Measurements from ENCODE around the gene NFKBIE. TPM values are rescaled to one million over a fixed set of nuclear protein-coding genes. Genes with fewer than 3 reads are reported as not detected.

The NFKBIE gene
- total and polyA plus RNA-seq, 2 experiments from 2014 or later = 14.6 to 25.9 TPM

DNA sequence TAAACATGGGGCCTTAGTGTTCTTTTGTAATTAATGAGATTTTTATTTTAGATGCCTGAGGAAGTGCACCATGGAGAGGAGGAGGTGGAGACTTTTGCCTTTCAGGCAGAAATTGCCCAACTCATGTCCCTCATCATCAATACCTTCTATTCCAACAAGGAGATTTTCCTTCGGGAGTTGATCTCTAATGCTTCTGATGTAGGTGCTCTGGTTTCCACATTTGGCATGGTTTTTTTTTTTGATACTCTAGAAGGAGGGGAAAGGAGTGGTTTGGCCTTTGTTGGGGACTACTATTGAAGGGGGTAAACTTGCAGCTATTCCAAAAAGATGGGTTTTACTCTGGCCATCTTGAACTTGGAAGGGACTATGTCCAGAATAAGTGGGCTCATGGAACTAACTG, 16.8 kb downstream of the NFKBIE start:
- H3F3A ChIP-seq (replicated peaks; ENCODE audit: low read depth) = peaks cover 74% of the 10 kb centered on the region
- no peaks in the 10 kb centered on the region for H3K9me2 ChIP-seq (ENCODE audit: insufficient read depth)
- Mint-ChIP-seq H3K36me3 (ENCODE audit: low read depth) (peaks cover 67% of the 10 kb centered on the region), H3K9me3 (peaks cover 13% of the 10 kb centered on the region), H3K4me1 (peaks cover 50% of the 10 kb centered on the region), H3K27ac (peak overlapping the region; percentile 100), H3K4me3 (peak overlapping the region; percentile 100), H3K27me3 (ENCODE audit: insufficient read depth, low read depth, poor library complexity) (peaks cover 73% of the 10 kb centered on the region)
- TF ChIP-seq, protein P1, sequence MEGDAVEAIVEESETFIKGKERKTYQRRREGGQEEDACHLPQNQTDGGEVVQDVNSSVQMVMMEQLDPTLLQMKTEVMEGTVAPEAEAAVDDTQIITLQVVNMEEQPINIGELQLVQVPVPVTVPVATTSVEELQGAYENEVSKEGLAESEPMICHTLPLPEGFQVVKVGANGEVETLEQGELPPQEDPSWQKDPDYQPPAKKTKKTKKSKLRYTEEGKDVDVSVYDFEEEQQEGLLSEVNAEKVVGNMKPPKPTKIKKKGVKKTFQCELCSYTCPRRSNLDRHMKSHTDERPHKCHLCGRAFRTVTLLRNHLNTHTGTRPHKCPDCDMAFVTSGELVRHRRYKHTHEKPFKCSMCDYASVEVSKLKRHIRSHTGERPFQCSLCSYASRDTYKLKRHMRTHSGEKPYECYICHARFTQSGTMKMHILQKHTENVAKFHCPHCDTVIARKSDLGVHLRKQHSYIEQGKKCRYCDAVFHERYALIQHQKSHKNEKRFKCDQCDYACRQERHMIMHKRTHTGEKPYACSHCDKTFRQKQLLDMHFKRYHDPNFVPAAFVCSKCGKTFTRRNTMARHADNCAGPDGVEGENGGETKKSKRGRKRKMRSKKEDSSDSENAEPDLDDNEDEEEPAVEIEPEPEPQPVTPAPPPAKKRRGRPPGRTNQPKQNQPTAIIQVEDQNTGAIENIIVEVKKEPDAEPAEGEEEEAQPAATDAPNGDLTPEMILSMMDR (conservative IDR thresholded peaks at IDR 0.05; ENCODE audit: low read depth in 2 of 2) = no peak
- no peak for TF ChIP-seq NANOG (IDR thresholded peaks at IDR 0.05; ENCODE audit: borderline replicate concordance)
- peak overlapping the region; percentile 99 for H3K27ac ChIP-seq (ENCODE audit: low read depth)
- ATAC-seq = no peak
- no peak overlapping the region for H2AFZ ChIP-seq
- peaks cover 56% of the 10 kb centered on the region for H4K20me1 ChIP-seq (replicated peaks; ENCODE audit: insufficient read depth)
- H3K4me1 ChIP-seq (ENCODE audit: insufficient read depth) = peaks cover 33% of the 10 kb centered on the region
- peak overlapping the region; percentile 90 for H3K4me2 ChIP-seq
- H3K27me3 ChIP-seq (ENCODE audit: insufficient read depth) = no peaks in the 10 kb centered on the region
- no peak for DNase-seq (ENCODE audit: low spot score)
- H3K4me3 ChIP-seq = peak overlapping the region; percentile 100
- peaks cover 54% of the 10 kb centered on the region for H3K79me2 ChIP-seq (replicated peaks; ENCODE audit: insufficient read depth)
- peaks cover 56% of the 10 kb centered on the region for H3K36me3 ChIP-seq (ENCODE audit: insufficient read depth)

DNA sequence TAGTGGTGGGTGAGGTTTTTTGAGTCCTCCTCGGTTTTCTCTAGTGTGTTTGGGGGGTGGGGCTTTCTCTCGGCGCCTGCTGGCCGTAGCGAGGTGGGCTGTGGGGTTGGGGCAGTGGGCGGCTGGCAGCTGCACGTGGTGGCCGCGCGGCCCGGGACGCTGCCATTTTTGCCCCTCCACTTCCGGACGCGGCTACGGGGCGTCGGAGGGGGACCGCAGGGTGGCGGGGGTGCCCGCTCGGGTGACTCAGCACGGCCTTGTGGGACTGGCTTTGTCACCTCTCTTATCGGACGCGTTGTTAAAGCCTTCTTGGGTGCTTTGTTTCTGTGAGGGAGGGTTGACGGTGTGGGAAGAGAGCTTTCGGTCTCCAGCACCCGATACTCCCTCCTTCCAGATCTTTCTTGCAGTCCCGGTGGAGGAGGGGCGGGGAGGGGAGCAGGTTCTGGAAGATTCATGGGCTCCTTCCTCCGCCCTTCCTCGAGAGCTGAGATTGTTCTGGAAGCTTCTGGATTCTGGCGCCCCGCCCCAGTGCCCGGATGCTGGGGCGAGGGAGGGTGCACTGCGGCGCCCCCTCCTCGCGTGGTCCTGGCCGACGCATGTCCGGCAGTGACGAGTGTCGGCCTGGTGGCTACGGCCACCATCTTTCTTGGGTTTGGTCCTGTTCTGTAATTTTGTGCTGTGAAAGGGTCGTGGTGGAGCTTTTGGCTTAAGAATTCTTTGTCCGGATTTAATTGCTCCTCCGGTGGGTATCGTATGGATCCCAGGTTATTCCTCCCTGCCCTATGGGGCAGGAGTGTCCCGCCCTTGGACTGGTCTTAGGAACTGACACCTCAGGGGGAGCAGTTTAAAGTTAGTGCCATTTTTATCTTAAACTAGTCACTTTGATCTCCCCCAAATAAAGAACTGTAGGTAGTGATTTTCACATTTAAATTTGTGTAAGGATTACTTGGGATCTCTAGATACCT, 17.7 kb downstream of the NFKBIE start:
- TF ChIP-seq EZH2 (IDR thresholded peaks at IDR 0.05; ENCODE audit: low read depth, unreplicated experiment) = no peak
- peak; percentile 5; the same call in 1 of the 2 replicates for TF ChIP-seq POLR2AphosphoS5 (IDR thresholded peaks at IDR 0.05; ENCODE audit: low read depth)
- TF ChIP-seq CREB1 (CRISPR knock-in tag; IDR thresholded peaks at IDR 0.05; ENCODE audit: low read depth) = peak; percentile 36; the same call in 1 of the 2 replicates
- no peak for TF ChIP-seq NANOG (IDR thresholded peaks at IDR 0.05; ENCODE audit: borderline replicate concordance)
- TF ChIP-seq EZH2phosphoT487 (IDR thresholded peaks at IDR 0.05; ENCODE audit: unreplicated experiment) = no peak
- TF ChIP-seq, protein P2, sequence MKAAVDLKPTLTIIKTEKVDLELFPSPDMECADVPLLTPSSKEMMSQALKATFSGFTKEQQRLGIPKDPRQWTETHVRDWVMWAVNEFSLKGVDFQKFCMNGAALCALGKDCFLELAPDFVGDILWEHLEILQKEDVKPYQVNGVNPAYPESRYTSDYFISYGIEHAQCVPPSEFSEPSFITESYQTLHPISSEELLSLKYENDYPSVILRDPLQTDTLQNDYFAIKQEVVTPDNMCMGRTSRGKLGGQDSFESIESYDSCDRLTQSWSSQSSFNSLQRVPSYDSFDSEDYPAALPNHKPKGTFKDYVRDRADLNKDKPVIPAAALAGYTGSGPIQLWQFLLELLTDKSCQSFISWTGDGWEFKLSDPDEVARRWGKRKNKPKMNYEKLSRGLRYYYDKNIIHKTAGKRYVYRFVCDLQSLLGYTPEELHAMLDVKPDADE (IDR thresholded peaks at IDR 0.05) = no peak; the same call in 1 of the 2 replicates
- no peak for TF ChIP-seq ZNF114 (CRISPR knock-in tag; IDR thresholded peaks at IDR 0.05)
- Histone ChIP-seq H3K4me2 (peak overlapping the region; percentile 90), H3K27ac (ENCODE audit: low read depth) (peak overlapping the region; percentile 99), H3K9me2 (ENCODE audit: insufficient read depth) (no peaks in the 10 kb centered on the region), H3F3A (replicated peaks; ENCODE audit: low read depth) (peaks cover 64% of the 10 kb centered on the region), H2AFZ (no peak overlapping the region), H3K4me1 (ENCODE audit: insufficient read depth) (peaks cover 33% of the 10 kb centered on the region), H3K79me2 (replicated peaks; ENCODE audit: insufficient read depth) (peaks cover 54% of the 10 kb centered on the region), H4K20me1 (replicated peaks; ENCODE audit: insufficient read depth) (peaks cover 52% of the 10 kb centered on the region), H3K27me3 (ENCODE audit: insufficient read depth) (no peaks in the 10 kb centered on the region), H3K4me3 (peak overlapping the region; percentile 100), H3K36me3 (ENCODE audit: insufficient read depth) (peaks cover 48% of the 10 kb centered on the region)
- Mint-ChIP-seq H3K27ac (peak overlapping the region; percentile 100), H3K36me3 (ENCODE audit: low read depth) (peaks cover 57% of the 10 kb centered on the region), H3K27me3 (ENCODE audit: insufficient read depth, low read depth, poor library complexity) (peaks cover 68% of the 10 kb centered on the region), H3K4me3 (peak overlapping the region; percentile 100), H3K9me3 (peaks cover 13% of the 10 kb centered on the region), H3K4me1 (peaks cover 42% of the 10 kb centered on the region)
- ATAC-seq (peak; percentile 4), DNase-seq (ENCODE audit: low spot score) (peak; percentile 62)

Data from GM23338 (cell line).